NCI-H526 (cell line): ENCODE data around the gene ZBTB48.
"Not testable (repeated sequence)": the region's sequence is repeated elsewhere in the genome, so short reads cannot be mapped to it uniquely, and the experiment has no call there.

ENCODE experiments used
- DNase-seq, 2 experiments: peaks; one replicate each; lab custom pipeline; 2025; lab: John Stamatoyannopoulos, UW

ZBTB48 gene

DNA sequence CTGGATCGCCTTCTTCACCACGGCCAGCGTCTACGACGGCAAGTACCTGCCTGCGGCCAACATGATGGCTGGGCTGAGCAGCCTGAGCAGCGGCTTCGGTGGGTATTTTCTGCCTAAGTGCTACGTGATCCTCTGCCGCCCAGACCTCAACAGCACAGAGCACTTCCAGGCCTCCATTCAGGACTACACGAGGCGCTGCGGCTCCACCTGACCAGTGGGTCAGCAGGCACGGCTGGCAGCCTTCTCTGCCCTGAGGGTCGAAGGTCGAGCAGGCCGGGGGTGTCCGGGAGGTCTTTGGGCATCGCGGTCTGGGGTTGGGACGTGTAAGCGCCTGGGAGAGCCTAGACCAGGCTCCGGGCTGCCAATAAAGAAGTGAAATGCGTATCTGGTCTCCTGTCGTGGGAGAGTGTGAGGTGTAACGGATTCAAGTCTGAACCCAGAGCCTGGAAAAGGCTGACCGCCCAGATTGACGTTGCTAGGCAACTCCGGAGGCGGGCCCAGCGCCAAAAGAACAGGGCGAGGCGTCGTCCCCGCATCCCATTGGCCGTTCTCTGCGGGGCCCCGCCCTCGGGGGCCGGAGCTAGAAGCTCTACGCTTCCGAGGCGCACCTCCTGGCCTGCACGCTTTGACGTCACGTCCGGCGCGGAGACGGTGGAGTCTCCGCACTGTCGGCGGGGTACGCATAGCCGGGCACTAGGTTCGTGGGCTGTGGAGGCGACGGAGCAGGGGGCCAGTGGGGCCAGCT is at the start of gene ZBTB48:
TSS of gene ZBTB48 (plus strand) at position 621 of the 745 bp plus-strand sequence. CDS start 616 bp downstream, outside the sequence.
- peak; percentile 90 to 99 for DNase-seq

DNA sequence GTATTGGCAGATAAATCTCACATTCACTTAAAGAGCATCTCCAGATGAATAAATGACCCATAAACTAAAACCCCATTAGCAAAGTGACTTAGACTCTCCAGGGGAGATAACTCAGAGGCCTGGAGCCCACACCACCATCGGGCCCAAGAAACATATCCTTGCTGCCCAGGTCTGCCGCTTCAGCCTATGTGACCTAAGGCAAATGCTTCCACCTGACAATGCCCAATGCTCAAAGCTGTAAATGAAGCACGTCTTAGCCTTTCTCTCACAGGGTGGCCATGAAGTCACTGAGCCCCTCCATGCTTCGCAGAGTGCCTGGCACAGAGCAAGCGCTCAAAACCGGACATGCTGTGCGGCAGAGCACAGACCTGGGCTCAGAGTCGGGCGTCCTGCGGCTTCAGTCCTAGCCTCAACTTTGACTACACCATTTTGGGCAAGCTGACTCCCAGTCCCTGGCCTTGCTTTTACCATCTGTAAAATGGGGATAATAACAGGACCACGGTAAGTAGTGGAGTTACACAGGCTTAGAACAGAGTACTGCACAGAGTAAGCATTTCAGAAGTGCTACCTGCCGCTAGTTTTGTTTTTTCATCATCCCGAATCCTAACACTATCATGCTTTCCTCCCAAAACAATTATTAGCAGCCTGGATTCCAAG is 49.2 kb upstream of the ZBTB48 start:
- DNase-seq: no peak

DNA sequence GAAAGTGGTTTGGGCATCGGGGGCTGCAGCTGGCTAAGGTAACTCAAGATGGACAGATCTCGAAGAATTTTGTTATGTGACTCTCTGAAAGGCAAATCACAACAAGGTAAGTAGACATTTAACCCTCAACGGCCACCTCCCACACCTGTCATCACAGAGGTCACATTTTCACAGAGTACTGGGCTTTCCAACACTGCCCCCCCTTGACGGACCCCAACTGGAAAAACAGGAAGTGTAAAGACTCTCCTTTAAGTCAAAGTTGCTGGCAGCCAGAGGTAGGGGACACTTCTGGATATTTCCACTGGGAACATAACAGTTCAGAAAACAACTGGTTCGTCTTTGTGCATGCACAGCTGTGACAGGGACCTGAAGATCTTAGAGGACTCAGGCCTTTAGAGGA is 47.8 kb upstream of the ZBTB48 start:
- DNase-seq: no peak

DNA sequence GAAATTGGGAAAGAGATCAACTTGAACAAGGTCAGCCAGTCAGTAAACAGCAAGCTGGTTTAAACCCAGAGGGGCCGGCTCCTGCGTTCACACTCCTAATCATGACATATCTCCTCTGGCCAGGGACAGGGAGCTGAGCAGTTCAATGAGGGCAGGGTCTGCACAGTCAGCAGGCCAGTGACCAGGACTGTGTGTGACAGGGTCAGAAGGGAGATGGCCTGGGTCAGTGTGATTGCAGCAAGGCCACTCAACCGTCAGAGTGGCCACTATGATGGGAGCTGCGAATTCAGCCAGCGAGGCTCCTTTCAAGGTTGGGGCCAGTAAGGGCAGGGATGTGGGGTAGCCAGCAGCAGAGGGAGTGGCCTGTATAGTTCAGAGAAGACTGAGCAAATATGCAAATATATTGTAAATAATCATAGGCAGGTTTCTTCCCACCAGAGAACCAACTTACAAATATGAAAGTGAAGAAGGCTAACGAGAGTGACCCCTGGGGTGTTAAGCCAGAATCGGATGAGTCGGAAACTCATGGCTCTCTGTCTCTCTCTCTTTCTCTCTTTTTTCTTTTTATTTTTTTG is 45.5 kb upstream of the ZBTB48 start:
- DNase-seq: peak; percentile 25 to 70

DNA sequence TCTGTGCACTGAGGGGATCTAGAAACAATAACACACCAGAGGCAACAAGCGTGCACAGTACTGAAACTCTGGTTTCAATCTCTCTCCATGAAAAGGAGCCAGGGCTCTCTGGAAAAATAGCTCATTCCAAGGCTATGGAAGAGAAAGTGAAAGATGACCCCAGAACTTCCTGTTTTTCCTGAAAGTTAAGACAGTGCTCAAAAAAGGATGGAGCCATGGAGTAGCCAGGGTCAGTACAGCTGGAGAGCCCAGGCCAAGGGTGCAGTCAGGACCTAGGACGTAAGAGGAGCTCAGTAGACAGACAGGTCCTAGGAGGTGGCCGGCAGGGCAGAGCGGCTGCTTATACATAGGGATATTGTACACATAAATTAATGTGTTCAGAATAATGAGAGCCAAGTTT is 44.6 kb upstream of the ZBTB48 start:
- DNase-seq: no peak

DNA sequence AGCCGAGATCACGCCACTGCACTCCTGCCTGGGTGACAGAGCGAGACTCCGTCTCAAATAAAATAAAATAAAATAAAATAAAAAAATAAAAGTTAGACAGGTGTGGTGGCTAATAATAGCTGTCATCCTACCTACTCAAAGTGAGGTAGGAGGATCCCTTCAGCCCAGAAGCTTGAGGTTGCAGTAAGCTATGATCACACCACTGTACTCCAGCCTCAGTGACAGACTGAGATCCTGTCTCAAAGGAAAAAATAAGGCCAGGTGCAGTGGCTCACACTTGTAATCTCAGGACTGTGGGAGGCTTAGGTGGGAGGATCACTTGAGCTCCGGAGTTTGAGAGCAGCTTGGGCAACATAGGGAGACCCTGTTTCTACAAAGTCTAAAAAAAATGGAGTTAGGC is 43.5 kb upstream of the ZBTB48 start:
- no peak for DNase-seq

DNA sequence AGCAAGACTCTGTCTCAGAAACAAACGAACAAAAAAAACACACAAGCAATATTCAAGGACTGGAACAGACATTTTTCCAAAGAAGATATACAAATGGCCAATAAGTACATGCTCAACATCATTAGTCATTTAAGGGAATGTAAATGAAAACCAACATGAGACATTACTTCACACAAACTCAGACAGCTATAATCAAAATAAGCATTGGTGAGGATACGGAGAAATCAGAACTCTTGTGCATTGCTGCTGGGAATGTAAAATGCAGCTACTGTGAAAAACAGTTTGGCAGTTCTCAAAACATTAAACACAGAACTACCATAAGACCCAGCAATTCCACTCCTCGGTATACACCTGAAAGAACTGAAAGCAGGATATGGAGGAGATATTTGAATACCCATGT is 40.8 kb upstream of the ZBTB48 start:
- no peak for DNase-seq

DNA sequence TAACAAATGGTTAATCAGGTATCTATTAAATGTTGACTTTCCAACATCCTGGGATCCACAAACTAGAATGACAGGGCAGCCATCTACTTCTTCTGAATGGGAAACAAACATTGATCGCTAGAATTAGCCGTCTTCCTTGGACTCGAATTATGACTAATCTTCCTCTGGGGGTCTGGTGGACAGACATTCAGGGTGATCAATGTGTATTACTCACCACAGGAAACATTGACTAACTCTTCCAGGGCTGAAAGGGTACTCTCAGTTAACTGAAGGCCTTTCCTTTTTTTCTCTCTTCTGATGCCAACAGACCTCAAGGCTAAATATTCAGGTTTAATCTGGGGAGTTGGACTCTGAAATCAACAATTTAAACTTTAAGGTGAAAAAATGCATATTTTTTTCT is 35.0 kb upstream of the ZBTB48 start:
- no peak for DNase-seq

DNA sequence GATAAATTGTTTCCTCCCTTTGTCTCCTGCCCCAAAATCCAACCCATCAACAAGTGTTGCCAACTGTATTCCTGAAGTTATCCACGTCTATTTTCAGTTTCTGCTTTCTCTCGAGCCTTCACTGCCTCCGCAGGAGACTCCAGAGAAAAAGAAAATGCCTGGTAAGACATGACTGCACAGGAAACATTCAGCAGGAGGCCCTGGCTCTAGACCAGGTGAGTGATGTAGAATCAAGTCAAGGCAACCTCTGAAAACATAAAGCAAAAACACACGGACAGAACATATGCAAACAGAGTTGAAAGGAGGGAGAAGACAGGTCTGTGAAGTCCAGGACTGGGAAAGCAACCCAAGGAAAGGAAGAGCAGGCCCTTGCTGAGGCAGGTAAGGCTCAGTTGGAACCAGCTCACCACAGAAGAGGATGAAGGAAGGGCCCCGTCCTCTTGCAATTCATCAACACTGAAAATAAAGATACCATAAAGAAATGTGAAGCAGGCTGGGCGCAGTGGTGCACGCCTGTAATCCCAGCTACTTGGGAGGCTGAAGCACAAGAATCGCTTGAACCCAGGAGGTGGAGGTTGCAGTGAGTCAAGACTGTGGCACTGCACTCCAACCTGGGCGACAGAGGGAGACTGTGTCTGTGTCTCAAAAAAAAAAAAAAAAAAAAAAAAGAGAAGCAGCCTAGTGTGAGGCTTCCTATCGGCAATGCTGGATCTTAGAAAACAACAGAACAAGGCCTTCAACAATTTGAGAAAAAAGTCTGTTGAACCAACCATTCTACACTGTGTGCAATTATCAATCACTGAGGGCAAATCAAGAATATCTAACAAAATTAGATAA is 34.3 kb upstream of the ZBTB48 start:
- no peak for DNase-seq

DNA sequence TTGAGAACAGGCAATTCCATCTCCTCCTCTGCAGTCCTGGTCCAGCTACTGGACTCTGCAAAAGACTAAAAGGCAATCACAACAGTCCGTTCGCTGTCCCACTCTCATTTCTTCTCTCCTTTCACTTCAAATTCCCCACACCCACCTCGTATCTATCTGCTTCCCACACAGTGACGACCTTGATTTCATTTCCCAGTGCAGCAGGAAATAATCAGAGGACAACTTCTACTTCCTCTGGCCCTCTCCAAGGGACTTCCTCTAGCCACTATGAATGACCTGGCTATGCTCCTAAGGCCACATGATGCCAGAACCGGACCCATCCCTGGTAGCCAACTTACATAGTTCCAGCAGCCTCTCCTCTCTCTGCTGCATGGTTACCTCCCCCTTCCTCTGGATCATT is 33.5 kb upstream of the ZBTB48 start:
- no peak for DNase-seq

DNA sequence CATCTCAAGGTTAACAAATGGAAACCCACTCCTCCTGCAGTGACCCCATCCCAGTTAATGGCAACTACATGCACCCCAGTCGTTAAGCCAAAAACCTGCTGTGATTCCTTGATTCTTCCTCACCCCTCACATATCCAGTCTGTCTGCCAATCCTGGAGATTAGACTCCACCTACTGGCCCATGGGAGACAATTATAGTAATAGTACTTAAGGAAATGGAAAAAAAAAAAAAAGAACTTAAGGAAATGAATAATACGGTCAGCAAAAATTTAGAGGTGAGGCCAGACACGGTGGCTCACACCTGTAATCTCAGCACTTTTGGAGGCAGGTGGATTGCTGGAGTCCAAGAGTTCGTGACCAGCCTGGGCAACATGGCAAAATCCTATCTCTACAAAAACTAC is 32.5 kb upstream of the ZBTB48 start:
- DNase-seq: no peak

DNA sequence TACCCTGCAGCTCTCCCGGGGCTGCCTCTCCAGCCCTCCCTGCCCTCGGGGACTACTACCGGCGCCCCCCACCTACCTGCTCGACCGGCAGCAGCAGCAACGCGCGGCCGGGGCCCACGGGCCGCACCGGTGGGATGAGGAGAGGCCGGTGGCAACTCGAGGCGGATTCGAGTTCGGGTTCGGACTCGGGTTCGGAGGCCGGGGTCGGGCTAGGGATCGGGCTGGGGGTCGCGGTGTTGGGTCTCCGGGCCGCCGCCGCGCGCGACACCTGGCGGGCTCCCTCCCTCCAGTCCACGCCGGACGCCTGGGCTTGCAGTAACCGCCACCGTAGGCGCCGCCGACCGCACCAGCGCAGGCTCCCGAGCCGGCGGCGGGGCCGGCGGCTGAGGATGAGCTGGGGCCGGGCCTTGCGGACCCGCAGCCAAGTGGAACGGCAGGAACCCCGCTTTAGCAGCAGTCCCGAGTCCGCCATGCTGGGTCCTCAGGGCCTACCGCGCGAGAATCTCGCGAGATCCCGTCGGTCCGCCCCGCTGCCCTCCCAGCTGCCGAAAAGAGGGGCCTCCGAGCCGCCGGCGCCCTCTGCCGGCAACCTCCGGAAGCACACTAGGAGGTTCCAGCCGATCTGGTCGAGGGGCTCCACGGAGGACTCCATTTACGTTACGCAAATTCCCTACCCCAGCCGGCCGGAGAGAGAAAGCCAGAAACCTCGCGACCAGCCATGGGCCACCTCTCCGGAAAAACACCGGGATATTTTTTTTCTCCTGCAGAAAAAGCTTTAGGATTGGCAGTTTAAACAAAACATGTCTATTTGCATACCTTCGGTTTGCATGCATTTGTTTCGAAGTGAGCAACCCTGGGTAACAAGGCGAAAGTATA is 25.5 kb upstream of the ZBTB48 start, which contains the start of gene NOL9:
TSS of gene NOL9 (minus strand) at position 483 of the 876 bp plus-strand sequence. CDS start at position 472, 11 bp downstream.
- DNase-seq: peak; percentile 88 to 96

DNA sequence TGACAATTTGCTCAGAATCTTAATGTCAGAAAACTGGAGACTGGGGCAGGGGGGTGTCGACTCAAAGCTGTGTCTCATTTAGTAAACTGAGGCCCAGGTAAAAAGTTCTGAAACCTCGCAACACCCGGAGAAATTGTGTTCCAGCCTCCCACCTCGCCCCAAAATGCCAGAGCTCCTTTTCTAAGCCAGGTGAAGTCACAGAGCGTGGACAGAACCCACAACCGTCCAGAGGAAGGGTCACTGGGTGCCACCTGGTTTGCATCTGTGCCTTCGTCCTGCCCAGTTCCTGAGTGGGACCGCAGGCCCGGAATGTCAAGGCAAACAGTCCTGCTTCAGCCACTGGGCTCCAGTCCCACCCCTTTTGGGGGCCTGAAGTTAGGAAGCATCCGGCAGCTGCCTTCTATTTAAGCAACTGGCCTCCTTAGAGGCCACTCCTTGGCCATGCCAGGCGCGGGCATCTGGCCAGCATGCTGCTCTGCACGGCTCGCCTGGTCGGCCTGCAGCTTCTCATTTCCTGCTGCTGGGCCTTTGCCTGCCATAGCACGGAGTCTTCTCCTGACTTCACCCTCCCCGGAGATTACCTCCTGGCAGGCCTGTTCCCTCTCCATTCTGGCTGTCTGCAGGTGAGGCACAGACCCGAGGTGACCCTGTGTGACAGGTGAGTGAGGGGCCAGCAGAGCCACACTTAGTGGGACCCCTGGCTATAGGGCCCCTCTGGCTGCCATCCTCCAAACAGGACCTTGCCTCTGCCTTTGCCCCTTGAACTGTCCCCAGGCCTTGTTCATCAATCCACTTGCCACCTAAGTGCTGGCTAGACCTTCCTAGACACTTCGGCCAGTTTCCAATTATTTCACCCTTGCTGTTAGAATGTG is 24.7 kb upstream of the ZBTB48 start, which contains the start of gene TAS1R1:
TSS of gene TAS1R1 (plus strand) at position 401 of the 872 bp plus-strand sequence. CDS start at position 468, 67 bp downstream.
- DNase-seq: peak; percentile 60 to 69

DNA sequence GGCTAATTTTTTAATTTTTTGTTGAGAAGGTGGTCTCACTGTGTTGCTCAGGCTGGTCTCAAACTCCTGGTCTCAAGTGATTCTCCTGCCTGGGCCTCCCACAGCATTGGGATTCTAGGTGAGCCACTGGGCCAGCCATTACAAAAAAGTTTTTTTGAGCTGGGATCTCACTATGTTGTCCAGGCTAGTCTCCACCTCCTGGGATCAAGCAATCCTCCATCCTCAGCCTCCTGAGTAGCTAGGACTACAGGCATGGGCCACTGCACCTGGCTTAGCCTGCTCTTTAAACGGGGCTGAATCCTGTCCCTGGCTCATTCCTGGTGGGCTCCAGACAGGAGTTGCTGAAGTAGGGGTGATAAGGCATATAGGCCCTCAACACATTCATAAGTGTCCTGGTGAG is 22.2 kb upstream of the ZBTB48 start:
- no peak for DNase-seq

DNA sequence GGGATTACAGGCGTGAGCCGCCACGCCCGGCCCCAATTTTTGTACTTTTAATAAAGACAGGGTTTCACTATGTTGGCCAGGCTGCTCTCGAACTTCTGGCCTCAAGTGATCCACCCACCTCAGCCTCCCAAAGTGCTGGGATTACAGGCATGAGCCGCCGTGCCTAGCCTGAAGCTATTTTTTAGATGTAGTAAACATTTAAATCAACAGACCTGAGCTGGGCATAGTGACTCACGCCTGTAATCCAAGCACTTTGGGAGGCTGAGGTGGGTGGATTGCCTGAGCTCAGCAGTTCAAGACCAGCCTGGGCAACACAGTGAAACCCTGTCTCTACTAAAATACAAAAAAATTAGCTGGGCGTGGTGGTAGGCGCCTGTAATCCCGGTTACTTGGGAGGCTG is 20.6 kb upstream of the ZBTB48 start:
- DNase-seq: not testable (repeated sequence)

DNA sequence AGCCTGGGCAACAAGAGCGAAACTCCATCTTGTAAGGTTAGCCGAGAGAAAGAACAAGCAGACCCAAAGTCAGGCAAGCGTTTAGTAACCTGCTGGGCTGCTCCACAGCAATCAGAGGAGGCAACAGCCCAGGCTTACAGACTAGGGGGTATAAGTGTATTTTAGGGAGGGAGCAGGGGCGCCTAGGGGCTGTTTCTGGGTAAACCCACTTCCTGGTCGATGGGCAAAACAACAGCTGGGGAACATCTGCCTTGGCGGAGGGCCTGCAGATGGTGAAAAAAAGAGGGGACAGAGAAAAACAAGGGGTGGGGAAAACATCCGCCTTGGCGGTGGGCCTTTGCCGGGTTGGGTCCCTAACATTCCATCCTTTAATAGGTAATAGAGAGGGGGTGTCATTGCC is 19.5 kb upstream of the ZBTB48 start:
- no peak for DNase-seq

DNA sequence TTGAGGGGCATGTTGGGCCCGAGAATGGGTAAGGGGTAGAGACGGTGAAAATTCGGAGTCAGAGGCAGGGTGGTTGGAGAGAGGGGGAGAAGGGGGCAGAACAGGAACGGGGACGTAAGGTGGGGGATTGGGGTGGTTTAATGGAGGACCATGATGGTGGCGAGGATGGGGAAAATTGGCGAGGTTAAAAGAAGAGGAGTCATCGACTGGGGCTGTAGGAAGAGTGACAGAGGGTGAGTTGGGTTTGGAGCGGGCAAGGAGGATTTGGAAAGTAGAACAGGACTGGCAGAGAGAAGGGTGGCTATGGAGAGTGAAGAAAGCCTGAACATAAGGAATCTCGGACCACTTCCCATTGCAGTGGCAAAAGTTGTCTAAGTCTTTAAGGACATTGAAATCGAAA is 10.8 kb upstream of the ZBTB48 start:
- no peak for DNase-seq

DNA sequence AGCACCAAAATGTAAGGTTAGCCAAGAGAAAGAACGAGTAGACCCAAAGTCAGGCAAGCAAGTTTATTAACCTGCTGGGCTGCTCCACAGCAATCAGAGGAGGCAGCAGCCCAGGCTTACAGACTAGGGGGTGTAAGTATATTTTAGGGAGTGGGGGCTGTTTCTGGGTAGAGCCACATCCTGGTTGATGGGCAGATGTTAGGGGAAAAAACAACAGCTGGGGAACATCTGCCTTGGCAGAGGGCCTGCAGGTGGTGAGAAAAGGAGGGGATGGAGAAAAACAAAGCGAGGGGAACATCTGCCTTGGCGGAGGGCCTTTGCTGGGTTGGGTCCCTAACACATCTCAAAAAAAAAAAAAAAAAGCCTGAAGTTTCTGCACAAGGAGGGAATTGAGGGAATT is 9.7 kb upstream of the ZBTB48 start:
- DNase-seq: no peak

DNA sequence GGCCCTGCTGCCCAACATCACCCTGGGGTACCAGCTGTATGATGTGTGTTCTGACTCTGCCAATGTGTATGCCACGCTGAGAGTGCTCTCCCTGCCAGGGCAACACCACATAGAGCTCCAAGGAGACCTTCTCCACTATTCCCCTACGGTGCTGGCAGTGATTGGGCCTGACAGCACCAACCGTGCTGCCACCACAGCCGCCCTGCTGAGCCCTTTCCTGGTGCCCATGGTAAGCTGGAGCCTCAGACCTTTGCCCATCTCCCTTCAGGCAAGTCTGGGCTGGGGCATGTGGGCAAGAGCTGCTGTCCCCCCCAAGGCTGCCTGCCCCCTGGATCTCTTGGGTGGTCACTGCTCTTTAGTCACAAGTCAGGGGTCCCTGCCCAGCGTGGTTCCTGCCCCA is 8.8 kb upstream of the ZBTB48 start:
- DNase-seq: no peak
